ENCODE data around the gene MEGF6.

DNA sequence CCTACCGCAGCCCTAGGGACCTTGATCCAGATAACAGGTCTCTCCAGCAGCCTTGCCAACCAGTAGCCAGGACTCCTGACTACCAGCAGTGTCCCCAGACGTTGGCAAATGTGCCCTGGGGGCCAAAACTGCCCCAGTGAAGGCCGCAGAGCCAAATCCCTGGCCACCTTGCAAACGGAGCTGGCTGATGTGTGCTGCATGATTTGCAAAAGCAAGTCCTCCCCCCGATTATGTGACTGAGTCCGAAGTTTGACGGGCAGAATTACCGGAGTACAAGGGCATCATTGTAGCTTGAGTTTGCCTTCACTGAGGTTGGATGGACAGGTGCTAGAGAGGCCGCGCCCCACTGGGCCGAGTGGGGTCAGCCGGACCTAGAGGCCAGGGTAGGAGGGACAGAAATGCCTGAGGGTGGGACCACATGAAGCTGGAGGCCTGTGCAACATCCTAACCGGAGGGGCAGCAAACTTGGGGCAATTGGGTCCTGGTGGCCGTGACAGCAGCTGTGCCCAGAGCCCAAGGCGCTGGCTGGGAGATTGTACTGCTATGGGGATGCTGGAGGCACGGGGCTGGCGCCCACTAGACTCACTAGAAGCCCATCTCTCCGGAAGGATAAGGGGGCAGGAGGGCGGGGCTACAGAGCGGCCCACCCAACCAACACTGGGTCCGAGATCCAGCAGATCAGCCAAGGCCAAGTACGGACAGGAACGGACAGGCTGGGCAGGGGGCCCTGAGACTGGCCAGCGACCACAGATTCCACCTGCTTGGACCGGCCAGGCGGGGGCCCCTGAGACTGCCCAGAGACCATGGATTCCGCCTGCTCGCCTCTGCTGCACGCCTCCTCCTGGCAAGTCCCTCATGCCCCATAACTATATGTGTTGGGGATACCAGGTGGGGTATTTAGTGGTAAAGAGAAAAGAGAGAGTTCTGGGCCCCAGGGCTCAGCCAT is 154.1 kb downstream of the MEGF6 start:
- no peak for TF ChIP-seq POLR2A (IDR thresholded peaks at IDR 0.05)
- TF ChIP-seq, protein P1, sequence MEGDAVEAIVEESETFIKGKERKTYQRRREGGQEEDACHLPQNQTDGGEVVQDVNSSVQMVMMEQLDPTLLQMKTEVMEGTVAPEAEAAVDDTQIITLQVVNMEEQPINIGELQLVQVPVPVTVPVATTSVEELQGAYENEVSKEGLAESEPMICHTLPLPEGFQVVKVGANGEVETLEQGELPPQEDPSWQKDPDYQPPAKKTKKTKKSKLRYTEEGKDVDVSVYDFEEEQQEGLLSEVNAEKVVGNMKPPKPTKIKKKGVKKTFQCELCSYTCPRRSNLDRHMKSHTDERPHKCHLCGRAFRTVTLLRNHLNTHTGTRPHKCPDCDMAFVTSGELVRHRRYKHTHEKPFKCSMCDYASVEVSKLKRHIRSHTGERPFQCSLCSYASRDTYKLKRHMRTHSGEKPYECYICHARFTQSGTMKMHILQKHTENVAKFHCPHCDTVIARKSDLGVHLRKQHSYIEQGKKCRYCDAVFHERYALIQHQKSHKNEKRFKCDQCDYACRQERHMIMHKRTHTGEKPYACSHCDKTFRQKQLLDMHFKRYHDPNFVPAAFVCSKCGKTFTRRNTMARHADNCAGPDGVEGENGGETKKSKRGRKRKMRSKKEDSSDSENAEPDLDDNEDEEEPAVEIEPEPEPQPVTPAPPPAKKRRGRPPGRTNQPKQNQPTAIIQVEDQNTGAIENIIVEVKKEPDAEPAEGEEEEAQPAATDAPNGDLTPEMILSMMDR (IDR thresholded peaks at IDR 0.05) = no peak

Measured in body of pancreas (tissue), 4 donors.